ENCODE measurements around the gene TBC1D9.
A peak's percentile ranks its signal among the peaks of the same experiment; 100 is the strongest.
"Not testable (repeated sequence)": the region's sequence is repeated elsewhere in the genome, so short reads cannot be mapped to it uniquely, and the experiment has no call there.

The TBC1D9 gene

DNA sequence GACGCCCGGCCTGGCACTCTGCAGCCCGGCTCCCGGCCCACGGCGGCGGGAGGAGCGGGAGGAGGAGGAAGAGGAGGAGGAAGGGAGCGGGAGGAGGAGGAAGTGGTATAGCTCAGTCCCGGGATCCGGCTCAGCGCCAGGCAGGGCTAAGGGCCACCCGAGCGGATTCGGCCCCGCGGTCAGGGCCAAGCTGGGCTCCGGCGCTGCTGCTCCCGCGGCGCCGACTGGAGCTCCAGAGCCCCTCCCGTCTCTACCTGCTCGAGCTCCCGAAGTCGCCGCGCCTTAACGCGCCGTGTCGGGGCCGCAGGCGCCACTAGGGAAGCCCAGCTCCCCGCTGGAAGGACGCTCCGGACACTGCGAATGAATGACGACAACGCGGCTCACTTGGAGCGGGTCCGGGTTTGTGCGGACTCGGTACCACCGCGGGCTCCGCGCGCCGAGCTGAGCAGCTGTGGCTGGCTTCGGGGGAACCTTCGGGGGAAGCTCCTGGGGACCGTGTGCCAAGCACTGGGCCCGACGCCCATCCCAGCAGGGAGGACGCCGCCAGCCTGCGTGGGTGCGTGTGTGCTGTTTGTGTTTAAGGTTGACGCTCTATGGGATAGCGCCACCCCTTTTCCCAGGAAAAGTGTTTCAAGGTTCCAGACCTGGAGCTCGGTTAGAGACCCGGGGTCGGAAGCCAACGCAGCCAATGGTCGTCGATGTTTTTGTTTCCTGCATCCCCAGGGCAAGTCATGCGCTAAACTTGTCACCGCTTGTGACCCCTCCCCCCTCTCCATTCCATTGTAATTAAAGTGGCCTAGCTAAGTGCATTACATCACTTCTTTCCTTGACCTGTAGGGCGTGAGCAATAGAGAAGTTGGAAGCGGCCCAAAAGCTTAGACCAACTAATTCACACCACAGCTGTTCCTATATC lies at the start of gene TBC1D9:
Gene TBC1D9 (minus strand): TSS at position 67 of the 913 bp plus-strand sequence. CDS start 340 bp downstream, outside the sequence.
- DNase-seq (ENCODE audit: low read depth) = peak; percentile 41

- DNase-seq (ENCODE audit: low read depth) = no peak
Measured at GRCh38 chr4:140805293-140805692, 49.1 kb upstream of the TBC1D9 start.

GRCh38 chr4:140802591-140802990 lies 46.4 kb upstream of the TBC1D9 start:
- DNase-seq (ENCODE audit: low read depth) = no peak

DNA sequence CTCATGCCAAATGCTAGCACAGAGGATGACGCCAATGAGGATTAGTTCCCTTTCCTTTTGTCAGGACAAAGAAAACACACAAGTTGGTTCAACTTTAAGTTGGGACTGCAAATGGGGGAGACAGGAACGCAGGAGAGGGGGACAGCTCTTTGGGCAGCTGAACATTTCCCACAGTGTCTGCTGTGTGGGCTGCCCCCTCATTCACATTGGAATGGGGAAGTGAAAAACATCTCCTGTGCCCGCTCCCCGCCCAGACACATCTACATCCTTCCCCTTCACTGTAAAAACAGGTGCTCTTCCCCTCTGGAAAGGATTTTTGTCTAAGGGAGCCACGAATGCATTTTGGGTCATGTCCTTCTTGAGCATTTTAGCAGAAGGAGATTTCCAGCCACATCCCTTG lies 44.5 kb upstream of the TBC1D9 start:
- no peak for DNase-seq (ENCODE audit: low read depth)

DNA sequence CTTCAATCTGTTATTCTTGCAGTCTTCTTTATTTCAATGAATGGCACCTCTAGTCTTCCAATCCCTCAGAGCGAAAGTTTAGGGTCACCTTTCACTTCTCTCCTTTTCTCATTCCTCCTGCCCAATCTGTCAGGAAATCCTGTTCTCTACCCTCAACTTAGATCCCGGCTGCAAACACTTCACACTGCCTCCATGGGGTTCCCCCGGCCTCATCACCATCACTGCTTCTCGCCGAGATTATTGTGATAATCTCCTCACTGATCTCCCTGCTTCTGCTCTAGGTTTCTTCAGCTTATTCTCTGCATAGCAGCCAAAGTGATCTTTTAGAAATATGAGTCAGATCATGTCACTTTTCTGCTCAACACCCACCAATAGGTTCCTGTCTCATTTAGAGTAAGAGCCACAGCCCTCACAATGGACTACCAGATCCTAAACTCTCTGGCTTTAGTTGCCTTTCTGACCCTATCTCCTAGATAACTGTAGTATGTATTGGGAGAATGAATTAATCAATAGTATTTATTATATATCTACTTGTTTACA lies 43.6 kb upstream of the TBC1D9 start:
- DNase-seq (ENCODE audit: low read depth) = no peak

DNA sequence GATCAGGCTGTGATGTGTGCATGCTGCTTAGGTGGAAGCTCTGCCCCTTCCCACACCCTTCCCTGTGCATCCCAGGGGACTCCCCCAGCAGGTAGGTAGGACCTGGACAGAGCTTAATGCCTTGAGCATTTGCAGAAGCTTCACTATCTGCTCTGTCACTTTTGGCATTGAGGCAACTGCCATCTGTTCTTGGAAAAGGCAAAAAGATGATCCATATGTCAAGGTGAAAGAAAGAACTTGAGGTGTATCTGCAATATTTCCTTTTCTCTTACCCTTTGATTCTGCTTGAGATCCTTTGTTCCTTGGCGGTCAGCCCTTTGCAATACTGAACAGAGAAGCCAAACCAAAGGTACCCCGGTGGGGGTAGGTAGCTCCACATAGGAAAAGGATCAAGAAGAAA lies 37.1 kb upstream of the TBC1D9 start:
- DNase-seq (ENCODE audit: low read depth) = no peak

- no peak for DNase-seq (ENCODE audit: low read depth)
Measured at GRCh38 chr4:140790765-140791164, 34.6 kb upstream of the TBC1D9 start.

DNA sequence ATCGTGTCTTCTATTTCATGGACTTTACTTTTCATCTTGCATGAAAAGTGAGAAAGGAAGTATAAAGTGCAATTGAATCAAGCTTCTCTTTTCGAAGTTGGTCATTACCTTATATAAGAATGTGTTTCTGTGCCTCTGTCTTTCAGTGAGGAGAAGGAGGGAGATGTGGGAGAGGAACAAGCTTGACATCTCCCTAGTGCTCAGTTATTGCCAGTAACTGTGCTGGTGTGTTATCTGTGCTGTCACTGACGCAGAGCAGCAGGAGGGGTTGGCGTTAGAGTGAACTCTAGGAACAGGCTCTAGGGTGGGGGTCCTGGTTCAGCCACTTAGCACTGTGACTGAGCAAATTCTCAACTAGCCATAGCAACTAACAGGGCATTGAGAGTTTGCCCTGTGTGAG lies 34.0 kb upstream of the TBC1D9 start:
- DNase-seq (ENCODE audit: low read depth) = no peak

- no peak for DNase-seq (ENCODE audit: low read depth)
Measured at GRCh38 chr4:140789759-140790158, 33.6 kb upstream of the TBC1D9 start.

- not testable (repeated sequence) for DNase-seq (ENCODE audit: low read depth)
Measured at GRCh38 chr4:140782787-140783186, 26.6 kb upstream of the TBC1D9 start.

GRCh38 chr4:140781596-140781995 lies 25.4 kb upstream of the TBC1D9 start:
- DNase-seq (ENCODE audit: low read depth) = no peak

DNA sequence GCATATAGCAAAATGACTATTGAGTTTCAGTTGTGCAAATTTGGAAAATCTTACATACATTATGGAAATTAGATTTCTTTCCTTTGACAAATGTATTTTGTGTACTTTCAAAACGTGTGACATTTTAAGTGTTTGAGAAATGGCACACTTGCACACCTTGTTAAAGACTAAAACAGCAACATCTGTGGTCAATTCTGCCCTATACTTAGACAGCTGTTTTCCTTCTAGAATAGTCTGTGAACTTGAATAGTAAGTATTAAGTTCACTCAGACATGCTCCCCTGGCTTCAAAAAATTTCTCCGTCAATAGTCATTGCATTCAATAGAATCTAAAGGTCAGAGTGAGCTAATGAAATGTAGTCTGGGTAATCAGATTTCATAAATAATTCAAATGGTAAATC lies 21.7 kb upstream of the TBC1D9 start:
- DNase-seq (ENCODE audit: low read depth) = no peak

GRCh38 chr4:140777386-140777785 lies 21.2 kb upstream of the TBC1D9 start:
- no peak for DNase-seq (ENCODE audit: low read depth)

GRCh38 chr4:140776556-140776955 lies 20.4 kb upstream of the TBC1D9 start:
- DNase-seq (ENCODE audit: low read depth) = no peak

DNA sequence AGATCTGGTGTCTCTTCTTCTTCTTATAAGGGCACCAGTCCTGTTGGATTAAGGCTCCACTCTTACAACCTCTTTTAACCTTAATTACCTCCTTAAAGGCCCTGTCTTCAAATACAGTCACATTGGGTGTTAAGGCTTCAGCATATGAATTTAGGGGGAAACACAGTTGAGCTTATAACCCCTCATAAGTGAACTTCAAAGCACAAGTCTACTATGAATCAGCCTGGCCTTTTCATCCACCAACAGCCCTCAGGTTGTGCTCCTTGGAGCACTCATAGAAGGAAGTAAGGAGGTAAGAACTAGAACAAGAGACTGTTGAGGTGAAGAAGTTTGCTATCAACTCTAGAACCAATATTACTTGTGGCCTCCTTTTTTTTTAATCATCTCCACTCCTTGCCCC lies 18.8 kb upstream of the TBC1D9 start:
- no peak for DNase-seq (ENCODE audit: low read depth)

DNA sequence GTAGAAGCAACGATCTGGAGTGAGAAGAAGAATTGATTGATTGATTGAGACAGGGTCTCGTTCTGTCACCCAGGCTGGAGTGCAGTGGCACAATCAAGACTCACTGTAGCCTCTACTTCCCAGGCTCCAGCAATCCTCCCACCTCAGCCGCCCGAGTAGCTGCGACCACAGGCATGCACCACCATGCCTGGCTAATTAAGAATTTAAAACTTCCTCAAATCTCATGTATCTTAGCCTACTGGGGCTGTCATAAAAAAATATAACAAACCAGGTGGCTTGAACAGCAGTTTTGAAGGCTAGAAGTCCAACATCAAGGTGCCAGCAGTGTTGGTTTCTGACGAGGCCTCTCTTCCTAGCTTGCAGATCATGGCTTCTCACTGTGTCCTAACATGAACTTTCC lies 18.3 kb upstream of the TBC1D9 start:
- DNase-seq (ENCODE audit: low read depth) = no peak

GRCh38 chr4:140769209-140769608 lies 13.0 kb upstream of the TBC1D9 start:
- DNase-seq (ENCODE audit: low read depth) = no peak

DNA sequence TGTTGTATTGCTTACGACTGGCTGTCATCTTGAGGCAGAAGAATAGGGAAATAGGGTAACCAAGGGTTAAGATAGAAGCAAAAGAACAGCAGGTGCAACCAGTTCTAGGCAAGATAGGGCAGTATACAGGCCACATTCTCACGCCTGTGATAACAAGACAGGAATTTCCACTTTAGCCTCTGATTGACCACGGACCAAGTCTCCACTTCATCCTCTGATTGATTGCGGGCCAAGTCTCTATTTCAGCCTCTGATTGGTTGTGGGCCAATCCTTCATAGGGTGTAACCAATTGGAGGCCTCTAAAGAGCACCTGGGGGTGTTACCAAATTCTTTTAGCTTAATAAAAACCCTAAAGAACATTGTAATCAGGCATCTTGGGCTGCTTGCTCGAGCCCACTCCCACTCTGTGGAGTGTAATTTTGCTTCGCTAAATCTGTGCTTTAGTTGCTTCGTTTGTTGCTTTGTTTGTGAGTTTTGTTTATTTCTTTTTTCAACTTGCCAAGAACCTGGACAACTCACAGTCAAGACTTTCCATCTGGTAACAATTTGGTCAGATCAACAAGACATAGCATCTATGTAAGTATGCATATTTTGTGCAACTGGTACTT lies 8.7 kb upstream of the TBC1D9 start:
- DNase-seq (ENCODE audit: low read depth) = no peak

GRCh38 chr4:140762202-140762601 lies 6.0 kb upstream of the TBC1D9 start:
- no peak for DNase-seq (ENCODE audit: low read depth)

GRCh38 chr4:140757232-140757630 lies 1.0 kb upstream of the TBC1D9 start:
- no peak for DNase-seq (ENCODE audit: low read depth)

DNA sequence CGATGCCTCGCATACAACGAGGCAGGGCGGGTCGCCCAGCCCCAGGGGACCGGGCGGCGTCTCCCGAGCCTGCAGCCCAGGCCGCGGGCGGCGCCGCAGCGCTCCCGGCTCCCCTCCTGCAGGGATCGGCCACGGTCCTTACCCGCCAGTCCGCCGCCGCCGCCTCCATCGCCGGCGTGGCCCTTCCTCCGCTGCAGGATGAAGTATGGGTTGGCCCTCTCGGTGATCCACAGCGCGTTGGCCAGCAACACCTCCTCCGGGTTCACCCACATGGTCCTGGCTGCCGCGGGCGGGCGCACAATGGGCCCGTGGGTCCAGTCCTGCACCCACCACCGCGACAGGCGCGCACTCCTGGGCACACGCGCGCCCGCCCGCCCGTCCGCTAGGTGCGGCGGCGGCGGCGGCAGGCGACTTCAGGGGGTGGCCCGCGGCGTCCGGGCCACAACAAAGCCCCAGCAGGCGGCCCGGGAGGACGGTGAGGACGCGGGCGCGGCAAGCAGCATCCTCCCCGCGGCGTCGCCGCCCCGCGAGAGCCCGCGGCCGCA lies 339 bp downstream of the TBC1D9 start:
- peak; percentile 25 for DNase-seq (ENCODE audit: low read depth)

DNA sequence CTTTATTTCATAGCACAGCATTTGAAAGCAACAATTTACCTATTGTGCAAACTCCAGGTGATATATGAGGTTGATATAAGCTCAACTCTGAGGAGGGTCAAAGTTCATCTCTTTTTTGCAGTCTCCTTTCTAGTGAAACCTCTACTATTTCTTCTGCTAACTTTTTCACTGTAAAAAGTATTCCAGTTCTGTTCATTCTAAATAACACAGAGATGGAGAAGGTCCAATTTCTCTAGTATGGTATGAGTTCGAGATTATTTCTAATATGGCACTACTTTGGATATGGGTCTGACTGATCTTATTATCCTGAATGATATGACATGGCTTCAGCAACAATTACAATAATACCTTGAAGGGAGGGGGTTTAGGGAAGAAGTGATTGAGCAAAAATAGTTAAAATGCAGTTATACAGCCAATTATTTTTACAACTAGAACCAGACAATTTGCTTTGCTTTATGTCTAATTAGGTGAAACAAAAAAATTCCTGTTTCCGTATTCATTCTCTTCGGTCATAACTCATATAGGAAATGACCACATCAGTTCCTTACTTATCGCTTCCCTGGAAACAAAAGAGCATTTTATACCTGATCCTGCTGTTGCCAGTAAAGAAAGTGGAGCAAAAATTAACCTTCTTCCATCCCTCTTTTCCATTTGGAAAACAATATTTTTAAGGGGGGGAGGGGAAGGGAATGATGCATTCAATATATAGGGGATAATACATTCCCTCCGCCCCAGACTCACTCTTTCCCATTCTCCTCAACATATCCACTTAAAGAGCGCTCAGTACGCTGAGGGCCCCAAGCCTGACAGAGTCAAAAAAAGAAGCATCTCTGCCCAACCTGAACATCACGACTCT lies 1.0 kb downstream of the TBC1D9 start:
- no peak for DNase-seq (ENCODE audit: low read depth)
